MV-4-11 (cell line): ENCODE results near the gene CRHR1.
A peak's percentile ranks its signal among the peaks of the same experiment; 100 is the strongest.

ENCODE experiments used
- DNase-seq: peaks from one replicate; lab custom pipeline; 2025; lab: John Stamatoyannopoulos, UW

Gene CRHR1

DNA sequence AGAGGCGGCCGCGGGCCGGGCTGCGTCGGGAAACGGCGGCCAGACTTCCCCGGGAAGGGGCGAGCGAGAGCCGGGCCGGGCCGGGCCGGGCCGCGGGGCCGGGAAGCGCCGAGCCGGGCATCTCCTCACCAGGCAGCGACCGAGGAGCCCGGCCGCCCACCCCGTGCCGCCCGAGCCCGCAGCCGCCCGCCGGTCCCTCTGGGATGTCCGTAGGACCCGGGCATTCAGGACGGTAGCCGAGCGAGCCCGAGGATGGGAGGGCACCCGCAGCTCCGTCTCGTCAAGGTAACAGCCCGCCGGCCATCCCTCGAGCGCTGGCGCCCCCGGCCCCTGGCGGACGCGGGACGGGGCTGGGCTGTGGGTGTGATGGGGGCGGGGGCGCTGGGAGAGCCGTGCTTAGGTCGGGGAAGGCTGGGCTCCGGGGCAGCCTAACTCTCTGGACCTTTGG lies at the start of gene CRHR1:
Gene CRHR1, plus strand, starts transcription at position 28 of the 448 bp plus-strand sequence. Its CDS starts 225 bp downstream, at position 253.
- no peak for DNase-seq

DNA sequence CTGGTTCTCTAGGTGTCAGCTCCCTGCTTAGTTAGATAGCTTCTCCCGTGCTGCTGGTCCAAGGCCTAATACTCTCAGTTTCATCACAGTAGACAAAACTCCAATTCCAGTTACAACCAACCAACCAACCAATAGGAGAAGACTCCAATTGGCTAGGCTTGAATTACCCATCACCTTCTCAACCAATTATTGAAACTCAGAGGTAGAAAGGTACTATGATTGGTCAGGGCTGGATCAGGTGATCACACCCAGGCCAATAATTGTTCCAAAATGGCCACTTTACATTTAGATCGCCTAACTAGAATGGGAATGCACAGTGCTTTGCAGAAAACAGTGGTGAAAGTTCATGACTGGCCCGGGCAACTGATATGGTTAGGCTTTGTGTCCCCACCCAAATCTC lies 49.5 kb upstream of the CRHR1 start:
- DNase-seq, result no peak

GRCh38 chr17:45735488-45735887 lies 48.6 kb upstream of the CRHR1 start:
- DNase-seq, result no peak

DNA sequence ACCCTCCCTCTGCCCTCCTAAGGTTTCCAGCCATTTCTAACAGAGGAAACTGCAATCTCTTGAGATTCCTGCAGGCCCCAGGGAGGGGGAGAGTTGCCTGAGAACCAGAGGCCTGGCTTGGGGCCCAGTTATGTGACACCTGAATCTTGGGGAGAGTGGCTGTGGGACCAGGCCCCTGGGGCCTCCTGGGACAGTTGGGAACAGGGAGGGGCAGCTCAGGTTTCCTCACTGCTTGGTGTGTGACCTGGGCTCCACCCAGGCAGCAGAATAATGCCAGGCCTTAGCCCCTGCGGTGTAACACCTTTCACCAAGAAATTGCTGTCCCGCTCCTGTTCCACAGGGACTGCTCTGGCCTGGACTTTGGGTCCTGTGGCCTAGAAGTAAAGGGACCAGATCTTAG lies 44.3 kb upstream of the CRHR1 start:
- no peak for DNase-seq

GRCh38 chr17:45740553-45741330 lies 43.4 kb upstream of the CRHR1 start:
- DNase-seq, result peak; percentile 55

DNA sequence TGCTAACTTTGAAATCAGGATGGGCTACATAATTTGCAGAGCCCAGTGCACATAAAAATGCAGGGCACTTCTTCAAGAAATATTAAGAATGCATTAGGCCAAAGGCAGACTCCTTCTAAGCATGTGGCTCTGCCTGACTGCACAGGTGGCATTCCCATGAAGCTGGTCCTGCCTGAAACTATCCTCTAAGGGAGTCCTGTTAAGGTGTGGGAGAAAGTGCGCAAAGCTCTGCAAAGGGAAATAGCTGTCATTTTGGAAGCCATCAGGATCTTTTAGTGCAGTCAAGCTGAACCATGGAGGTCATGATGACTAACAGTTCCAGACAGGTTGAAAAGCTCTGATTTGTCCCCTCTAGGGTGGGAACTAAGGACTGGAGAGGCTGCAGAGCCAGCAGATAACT lies 41.9 kb upstream of the CRHR1 start:
- no peak for DNase-seq

DNA sequence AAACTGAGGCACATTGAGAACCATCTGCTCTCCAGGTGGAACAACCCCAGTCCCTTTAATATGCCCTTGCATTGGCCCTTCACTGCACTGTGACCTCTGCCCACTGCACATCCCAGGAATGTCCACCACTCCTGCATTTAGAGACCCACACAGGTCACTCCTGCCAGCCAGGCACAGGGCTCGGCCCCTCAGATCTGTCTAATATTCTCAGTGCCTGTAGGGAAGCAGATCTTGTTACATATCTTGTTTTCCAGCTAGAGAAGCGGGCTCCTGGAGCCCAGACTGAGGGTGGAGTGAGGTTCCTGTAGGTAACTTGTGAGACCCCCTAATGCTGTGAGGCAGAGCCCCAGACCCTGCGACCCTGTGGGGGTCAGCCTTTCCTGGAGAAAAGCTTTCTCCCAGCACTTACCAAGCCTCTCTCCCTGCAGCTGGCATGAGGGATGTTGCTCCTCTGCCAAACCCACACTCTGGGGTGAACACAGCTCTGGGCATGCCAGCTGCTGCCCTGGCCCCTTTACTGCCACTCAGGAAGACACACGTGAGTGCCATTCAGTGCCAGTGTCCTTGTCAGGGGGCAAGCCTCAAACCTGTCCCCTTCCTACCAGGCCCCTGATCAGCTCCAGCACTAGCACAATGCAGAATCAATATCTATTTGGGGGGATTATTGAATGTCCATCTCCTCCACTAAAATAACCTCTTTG lies 40.3 kb upstream of the CRHR1 start:
- DNase-seq, result no peak

DNA sequence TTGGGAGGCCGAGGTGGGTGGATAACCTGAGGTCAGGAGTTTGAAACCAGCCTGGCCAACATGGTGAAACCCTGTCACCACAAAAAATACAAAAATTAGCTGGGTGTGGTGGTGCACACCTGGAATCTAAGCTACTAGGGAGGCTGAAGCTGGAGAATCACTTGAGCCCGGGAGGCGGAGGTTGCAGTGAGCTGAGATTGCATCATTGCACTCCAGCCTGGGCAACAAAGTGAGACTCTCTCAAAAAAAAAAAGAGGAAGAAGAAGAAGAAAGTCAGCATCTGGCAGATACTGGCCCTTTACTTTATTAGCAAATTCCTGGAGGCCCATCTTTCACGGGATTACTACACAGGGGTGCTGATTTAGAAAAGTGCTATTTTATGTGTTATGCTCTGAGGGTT lies 39.3 kb upstream of the CRHR1 start:
- DNase-seq, result peak; percentile 29

GRCh38 chr17:45745601-45746494 lies 38.3 kb upstream of the CRHR1 start:
- no peak for DNase-seq

DNA sequence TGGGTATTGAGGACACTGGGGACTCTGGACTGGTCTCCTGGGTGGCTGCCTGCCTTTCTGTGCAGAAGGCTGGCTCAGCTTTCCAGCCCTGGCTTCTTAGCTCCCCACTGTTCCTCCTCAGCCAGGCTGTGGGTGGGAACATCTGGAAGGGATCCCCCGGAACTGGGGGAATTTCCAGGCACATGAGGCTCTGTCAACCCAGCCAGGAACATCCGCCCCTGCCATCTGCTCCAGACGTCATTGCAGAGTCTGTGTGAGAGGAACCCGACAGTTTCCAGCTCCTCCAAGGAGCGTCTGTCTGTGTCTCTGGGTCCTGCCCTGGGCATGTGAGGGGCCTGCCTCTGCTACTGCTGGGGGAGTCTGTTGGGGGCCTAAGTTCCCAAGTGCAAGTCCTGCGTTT lies 36.2 kb upstream of the CRHR1 start:
- no peak for DNase-seq

DNA sequence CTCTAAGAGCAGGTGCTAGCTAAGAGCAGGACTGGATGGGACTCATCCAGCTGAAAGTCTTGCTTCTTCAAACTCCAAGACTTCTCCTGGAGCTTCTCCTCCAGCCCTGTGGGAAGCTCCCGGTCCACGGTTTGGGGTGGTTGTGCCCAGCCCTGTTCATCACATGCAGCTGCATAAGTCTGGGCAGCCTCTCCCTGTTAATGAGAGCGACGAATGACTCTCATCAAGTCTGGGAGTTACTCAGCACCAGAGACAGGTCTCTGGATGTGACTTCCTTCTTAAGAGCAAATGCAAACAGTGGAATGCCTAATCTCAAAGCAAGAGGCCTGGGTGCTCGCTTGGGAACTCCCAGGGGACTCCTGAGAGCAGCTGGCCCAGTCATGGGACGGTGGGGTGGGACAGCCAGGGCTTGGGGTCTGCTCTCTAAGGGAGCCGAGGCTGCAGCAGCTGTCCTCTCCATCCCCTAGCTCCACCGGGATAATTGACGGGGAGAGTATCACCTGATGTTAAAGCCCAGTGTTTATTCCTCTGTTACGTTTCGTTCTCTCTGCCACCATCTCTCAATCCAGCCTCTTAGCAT lies 35.3 kb upstream of the CRHR1 start:
- DNase-seq, result no peak

GRCh38 chr17:45749831-45750335 lies 34.2 kb upstream of the CRHR1 start:
- no peak for DNase-seq

GRCh38 chr17:45750779-45751440 lies 33.2 kb upstream of the CRHR1 start:
- no peak for DNase-seq

DNA sequence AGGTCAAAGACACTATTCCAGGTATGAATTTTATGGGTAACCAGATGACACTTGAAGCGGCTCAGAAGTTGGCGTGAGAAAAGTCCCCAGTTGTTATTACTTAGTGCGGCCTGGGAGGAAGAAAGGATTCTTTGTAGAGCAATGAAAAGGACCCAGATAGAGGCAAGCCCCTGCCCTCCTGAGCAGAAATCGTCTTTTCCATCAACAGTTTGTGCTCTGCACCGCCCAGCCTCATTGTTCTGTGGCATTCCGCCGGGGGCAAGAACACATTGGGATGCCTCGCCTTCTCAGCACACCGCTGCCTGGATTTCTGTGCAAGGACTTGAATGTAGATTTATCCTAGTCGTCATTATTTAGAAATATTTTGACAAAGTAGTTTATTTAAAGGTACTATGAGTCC lies 32.7 kb upstream of the CRHR1 start:
- DNase-seq, result no peak

GRCh38 chr17:45752246-45752645 lies 31.9 kb upstream of the CRHR1 start:
- no peak for DNase-seq

- no peak for DNase-seq
Measured at GRCh38 chr17:45753645-45754225, 30.4 kb upstream of the CRHR1 start.

GRCh38 chr17:45755050-45755449 lies 29.1 kb upstream of the CRHR1 start:
- DNase-seq, result no peak

DNA sequence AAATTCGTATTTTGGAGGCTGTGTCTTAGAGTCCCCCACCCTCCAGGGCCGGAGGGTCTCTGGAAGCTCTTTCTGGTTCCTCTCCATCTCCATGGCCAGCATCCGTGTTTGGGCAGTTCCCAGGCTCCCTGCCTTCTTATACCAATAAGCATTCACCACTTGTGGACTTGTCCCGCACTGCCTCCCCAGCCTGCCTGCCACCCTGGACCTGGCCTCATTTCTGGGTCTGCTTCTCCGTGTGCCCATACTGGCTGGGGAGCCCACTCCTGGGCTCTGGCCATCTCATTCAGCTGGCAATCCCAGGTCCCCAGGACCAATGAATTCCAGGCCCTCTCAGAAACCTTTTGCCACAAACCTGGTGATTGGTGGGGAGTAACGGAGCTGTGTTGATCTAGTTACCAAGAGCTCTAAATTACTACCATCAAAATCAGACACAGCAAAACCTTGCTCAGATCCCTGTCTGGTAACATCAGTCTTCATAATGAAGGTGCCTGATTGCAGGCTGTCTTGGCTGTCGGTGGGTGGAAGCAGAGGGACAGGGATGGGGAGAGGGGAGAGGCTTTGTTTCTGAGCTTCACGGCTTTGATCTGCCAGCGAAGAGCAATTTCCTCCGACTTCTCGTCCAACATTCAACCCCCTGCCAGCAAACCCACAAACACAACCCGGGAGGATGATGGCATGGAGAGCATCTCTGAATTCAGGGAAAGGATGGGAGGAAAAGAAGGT lies 27.7 kb upstream of the CRHR1 start:
- DNase-seq, result no peak

DNA sequence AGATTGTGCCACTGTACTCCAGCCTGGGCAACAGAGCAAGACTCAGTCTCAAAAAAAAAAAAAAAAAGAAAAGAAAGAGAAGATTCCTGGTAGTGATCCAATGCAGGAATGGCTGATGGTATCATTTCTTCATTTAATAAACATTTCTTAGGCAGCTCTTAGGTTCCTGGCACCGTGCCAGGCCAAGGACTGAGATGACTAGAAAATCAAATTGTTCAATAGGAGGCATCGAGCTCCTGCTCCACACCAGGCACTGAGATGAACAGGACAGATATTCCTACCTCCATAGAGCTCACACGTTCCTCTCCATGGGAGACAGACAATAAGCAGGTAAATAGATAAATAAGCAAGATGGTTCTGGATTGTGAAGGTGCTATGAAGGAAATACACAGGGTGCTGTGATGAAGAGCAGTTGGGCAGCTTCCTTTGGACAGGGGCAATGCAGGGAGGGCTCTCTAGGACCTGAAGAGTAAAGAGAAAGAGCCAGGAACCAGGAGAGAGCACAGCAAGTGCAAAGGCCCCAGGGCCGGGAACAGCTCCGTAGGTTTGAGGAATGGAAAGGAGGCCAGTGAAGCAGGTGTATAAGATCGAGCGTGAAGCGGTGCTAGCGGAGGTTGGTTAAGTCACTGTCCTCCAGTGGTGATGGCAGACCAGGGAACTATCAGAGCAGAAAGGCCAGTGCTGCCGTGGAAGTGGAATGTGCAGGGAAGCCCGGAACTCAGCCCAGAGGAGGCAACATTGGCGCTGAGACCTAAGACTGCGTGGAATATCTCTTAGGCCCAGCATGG lies 26.5 kb upstream of the CRHR1 start:
- DNase-seq, result no peak
